Stimulated activated CD4-positive, alpha-beta T cell treated with anti-CD3 and anti-CD28 coated beads, Interleukin-2, amount 100 ng/mL, for 48 hours (primary cell): ENCODE data around the gene SEC14L5.
"Not testable (repeated sequence)": the region's sequence is repeated elsewhere in the genome, so short reads cannot be mapped to it uniquely, and the experiment has no call there.

ENCODE experiments used
- DNase-seq, 2 donors: peaks; one replicate each; pipeline ENCODE4 v3.0.0-alpha.2; 2020

Gene SEC14L5

GRCh38 chr16:4931381-4931780 is 26.7 kb upstream of the SEC14L5 start:
- no peak for DNase-seq

- DNase-seq = no peak
Observed at GRCh38 chr16:4933433-4933832, 24.7 kb upstream of the SEC14L5 start.

- DNase-seq = no peak
Observed at GRCh38 chr16:4933871-4934395, 24.2 kb upstream of the SEC14L5 start.

- DNase-seq = no peak
Observed at GRCh38 chr16:4934591-4934990, 23.5 kb upstream of the SEC14L5 start.

- no peak for DNase-seq
Observed at GRCh38 chr16:4935241-4935855, 22.8 kb upstream of the SEC14L5 start.

- no peak for DNase-seq
Observed at GRCh38 chr16:4936181-4936990, 21.7 kb upstream of the SEC14L5 start.

- no peak for DNase-seq
Observed at GRCh38 chr16:4936991-4937781, 20.9 kb upstream of the SEC14L5 start, which contains the start of gene PPL. Gene PPL (minus strand): TSS chr16:4937148. CDS start chr16:4937045, 103 bp downstream.

- no peak for DNase-seq
Observed at GRCh38 chr16:4937782-4938682, 20.1 kb upstream of the SEC14L5 start.

GRCh38 chr16:4938683-4939030 is 19.5 kb upstream of the SEC14L5 start:
- no peak for DNase-seq

GRCh38 chr16:4940719-4941118 is 17.4 kb upstream of the SEC14L5 start:
- no peak for DNase-seq

GRCh38 chr16:4942481-4942880 is 15.6 kb upstream of the SEC14L5 start:
- DNase-seq = no peak

GRCh38 chr16:4944333-4945281 is 13.5 kb upstream of the SEC14L5 start:
- DNase-seq = no peak

- no peak for DNase-seq
Observed at GRCh38 chr16:4945560-4946502, 12.3 kb upstream of the SEC14L5 start.

GRCh38 chr16:4946917-4947316 is 11.2 kb upstream of the SEC14L5 start:
- no peak for DNase-seq

GRCh38 chr16:4947722-4948503 is 10.2 kb upstream of the SEC14L5 start:
- no peak for DNase-seq

GRCh38 chr16:4948903-4949766 is 9.0 kb upstream of the SEC14L5 start:
- no peak for DNase-seq

GRCh38 chr16:4949986-4950385 is 8.1 kb upstream of the SEC14L5 start:
- no peak for DNase-seq

- DNase-seq = not testable (repeated sequence)
Observed at GRCh38 chr16:4951583-4951982, 6.5 kb upstream of the SEC14L5 start.
